D721Med (cell line): Measurements from ENCODE around the gene TBX21.
"Not testable (repeated sequence)": the region's sequence is repeated elsewhere in the genome, so short reads cannot be mapped to it uniquely, and the experiment has no call there.

Experiments used
- DNase-seq: peaks from one replicate; pipeline ENCODE4 v3.0.0; 2011; ENCODE audit warnings: low spot score; ENCODE audit not compliant: insufficient read length
- FAIRE-seq: peaks from 2 replicates; lab custom pipeline; 2011; peaks lifted over from hg19 to GRCh38; lab: Jason Lieb, UNC
- TF ChIP-seq, protein P1 (sequence below): IDR thresholded peaks from 2 replicates; pipeline ENCODE4 v1.5.1; 2012; ENCODE audit warnings: mild to moderate bottlenecking, control low read depth; ENCODE audit not compliant: insufficient read depth; ENCODE audit errors: missing control alignments

Gene TBX21

GRCh38 chr17:47736501-47737495 is 3.8 kb downstream of the TBX21 start:
- FAIRE-seq (no peak), DNase-seq (no peak)
- TF ChIP-seq, protein P1, sequence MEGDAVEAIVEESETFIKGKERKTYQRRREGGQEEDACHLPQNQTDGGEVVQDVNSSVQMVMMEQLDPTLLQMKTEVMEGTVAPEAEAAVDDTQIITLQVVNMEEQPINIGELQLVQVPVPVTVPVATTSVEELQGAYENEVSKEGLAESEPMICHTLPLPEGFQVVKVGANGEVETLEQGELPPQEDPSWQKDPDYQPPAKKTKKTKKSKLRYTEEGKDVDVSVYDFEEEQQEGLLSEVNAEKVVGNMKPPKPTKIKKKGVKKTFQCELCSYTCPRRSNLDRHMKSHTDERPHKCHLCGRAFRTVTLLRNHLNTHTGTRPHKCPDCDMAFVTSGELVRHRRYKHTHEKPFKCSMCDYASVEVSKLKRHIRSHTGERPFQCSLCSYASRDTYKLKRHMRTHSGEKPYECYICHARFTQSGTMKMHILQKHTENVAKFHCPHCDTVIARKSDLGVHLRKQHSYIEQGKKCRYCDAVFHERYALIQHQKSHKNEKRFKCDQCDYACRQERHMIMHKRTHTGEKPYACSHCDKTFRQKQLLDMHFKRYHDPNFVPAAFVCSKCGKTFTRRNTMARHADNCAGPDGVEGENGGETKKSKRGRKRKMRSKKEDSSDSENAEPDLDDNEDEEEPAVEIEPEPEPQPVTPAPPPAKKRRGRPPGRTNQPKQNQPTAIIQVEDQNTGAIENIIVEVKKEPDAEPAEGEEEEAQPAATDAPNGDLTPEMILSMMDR: no peak

GRCh38 chr17:47738178-47738577 is 5.1 kb downstream of the TBX21 start:
- FAIRE-seq (no peak), DNase-seq (no peak)
- TF ChIP-seq, protein P1: no peak

GRCh38 chr17:47739150-47739549 is 6.1 kb downstream of the TBX21 start:
- no peak for FAIRE-seq
- TF ChIP-seq, protein P1: no peak

GRCh38 chr17:47739945-47740344 is 6.9 kb downstream of the TBX21 start:
- not testable (repeated sequence) for FAIRE-seq, DNase-seq

More at GRCh38 chr17:47739150-47739549, 6.1 kb downstream of the TBX21 start:
- DNase-seq: no peak

DNA sequence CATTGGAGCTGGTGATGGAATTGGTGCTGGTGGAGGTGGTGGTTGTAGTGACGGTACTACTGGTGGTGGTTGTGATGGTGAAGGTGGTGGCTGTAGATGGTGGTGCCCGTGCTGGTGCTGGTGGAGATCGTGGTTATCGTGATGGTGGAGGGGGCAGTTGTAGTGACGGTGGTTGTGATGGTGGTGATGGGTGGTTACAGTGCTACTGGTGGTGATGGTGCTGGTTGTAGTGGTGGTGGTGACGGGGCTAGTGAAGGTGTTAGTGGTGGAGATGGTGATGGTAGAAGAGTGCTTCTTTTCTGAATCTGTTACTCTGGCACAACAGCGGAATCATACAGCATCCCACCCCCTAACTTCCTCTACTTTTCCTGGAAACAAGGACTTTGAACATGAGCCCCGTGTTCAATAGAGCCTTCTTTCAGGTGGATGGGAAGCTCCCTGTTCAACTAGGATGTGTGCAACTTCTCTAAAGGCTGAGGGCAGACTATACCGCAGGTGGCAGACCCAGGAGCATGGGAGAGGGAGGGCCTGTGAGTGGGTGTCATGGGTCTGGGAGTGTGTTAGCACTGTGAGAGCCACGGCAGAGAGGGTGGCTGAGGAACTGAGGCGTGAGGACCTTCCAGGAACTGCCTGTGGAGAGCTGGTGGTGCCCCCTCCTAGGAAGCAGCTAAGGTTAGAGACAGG is 8.2 kb downstream of the TBX21 start:
- DNase-seq: no peak
- TF ChIP-seq, protein P1: no peak
- FAIRE-seq: no peak

GRCh38 chr17:47741793-47742145 is 8.7 kb downstream of the TBX21 start:
- TF ChIP-seq, protein P1: no peak
- FAIRE-seq: no peak
- no peak for DNase-seq

DNA sequence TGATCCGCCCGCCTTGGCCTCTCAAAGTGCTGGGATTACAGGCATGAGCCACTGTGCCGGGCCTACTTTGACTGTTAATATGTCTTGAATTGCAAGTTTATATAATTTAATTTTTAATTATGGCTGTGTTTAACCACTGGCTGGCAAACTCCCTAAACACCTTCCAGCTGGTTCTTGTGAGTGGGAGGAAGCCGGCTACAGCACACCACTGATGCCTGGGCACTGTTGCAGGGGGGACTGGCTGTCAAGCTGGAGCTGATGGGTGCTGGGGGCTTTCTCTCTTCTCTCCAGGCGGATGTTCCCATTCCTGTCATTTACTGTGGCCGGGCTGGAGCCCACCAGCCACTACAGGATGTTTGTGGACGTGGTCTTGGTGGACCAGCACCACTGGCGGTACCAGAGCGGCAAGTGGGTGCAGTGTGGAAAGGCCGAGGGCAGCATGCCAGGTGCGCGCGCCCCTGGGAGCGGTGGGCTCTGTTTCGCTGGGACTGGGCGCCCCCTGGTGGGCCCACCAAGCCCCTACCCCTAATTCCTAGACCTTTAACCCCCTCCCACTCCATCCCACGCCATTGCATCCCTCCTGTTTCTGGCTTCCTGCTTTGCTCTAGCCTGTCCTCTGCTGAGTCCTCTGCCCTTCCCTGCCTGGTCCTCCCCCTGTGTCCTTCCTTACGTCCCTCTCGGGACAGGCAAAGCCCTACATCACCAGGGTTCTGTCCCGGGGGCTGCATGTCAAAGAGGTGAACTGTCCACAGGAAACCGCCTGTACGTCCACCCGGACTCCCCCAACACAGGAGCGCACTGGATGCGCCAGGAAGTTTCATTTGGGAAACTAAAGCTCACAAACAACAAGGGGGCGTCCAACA is 9.5 kb downstream of the TBX21 start:
- no peak for FAIRE-seq
- DNase-seq: no peak
- TF ChIP-seq, protein P1: peak; percentile 74
